GM23338 (cell line): ENCODE results near the gene SLC4A4. TPM values are rescaled to one million over a fixed set of nuclear protein-coding genes. Genes with fewer than 3 reads are reported as not detected.

Source experiments
- ATAC-seq: fragments of 200-7000 bp; cut with Tn5 transposase; 3 replicates; pipeline ENCODE4 v1.9.1; 2020
- DNase-seq: peaks from one replicate; pipeline ENCODE4 v3.0.0-alpha.2; 2015; ENCODE audit warnings: low spot score
- H2AFZ ChIP-seq: fragments of 200-600 bp; sonication (generic); 2 replicates; pipeline ENCODE4 v1.8.0; 2016; ENCODE audit warnings: antibody characterized with exemption, mild to moderate bottlenecking, moderate library complexity
- H3F3A ChIP-seq: fragments of 200-600 bp; sonication (generic); replicated peaks from 2 replicates; pipeline ENCODE4 v1.8.0; 2017; ENCODE audit warnings: antibody characterized with exemption, mixed run types, low read depth
- H3K27ac ChIP-seq: fragments of 200-600 bp; sonication (generic); 2 replicates; pipeline ENCODE4 v1.6.1; 2016; ENCODE audit warnings: low read depth
- H3K27me3 ChIP-seq: fragments of 200-600 bp; sonication (generic); 2 replicates; pipeline ENCODE4 v1.8.0; 2016; ENCODE audit warnings: mild to moderate bottlenecking, mixed run types, moderate library complexity; ENCODE audit not compliant: insufficient read depth
- H3K36me3 ChIP-seq: fragments of 200-600 bp; sonication (generic); 2 replicates; pipeline ENCODE4 v1.8.0; 2016; ENCODE audit warnings: mild to moderate bottlenecking; ENCODE audit not compliant: insufficient read depth
- H3K4me1 ChIP-seq: fragments of 200-600 bp; sonication (generic); 2 replicates; pipeline ENCODE4 v1.8.0; 2016; ENCODE audit warnings: mild to moderate bottlenecking, moderate library complexity; ENCODE audit not compliant: insufficient read depth
- H3K4me2 ChIP-seq: fragments of 200-600 bp; sonication (generic); 2 replicates; pipeline ENCODE4 v1.7.1; 2017; ENCODE audit warnings: mixed run types
- H3K4me3 ChIP-seq: fragments of 200-600 bp; sonication (generic); 2 replicates; pipeline ENCODE4 v1.6.1; 2016; ENCODE audit warnings: mixed run types
- H3K79me2 ChIP-seq: fragments of 200-600 bp; sonication (generic); replicated peaks from 2 replicates; pipeline ENCODE4 v1.8.0; 2017; ENCODE audit warnings: mild to moderate bottlenecking; ENCODE audit not compliant: insufficient read depth
- H3K9me2 ChIP-seq: fragments of 200-600 bp; sonication (generic); 2 replicates; pipeline ENCODE4 v1.8.0; 2017; ENCODE audit not compliant: insufficient read depth
- H4K20me1 ChIP-seq: fragments of 200-600 bp; sonication (generic); replicated peaks from 2 replicates; pipeline ENCODE4 v1.8.0; 2017; ENCODE audit warnings: mild to moderate bottlenecking; ENCODE audit not compliant: insufficient read depth
- H3K27ac Mint-ChIP-seq: 2 replicates; pipeline ENCODE4 v1.8.0; 2020; ENCODE audit warnings: inconsistent platforms, mild to moderate bottlenecking, moderate library complexity, mixed read lengths
- H3K27me3 Mint-ChIP-seq: 3 replicates; pipeline ENCODE4 v1.8.0; 2022; ENCODE audit warnings: low read depth, mild to moderate bottlenecking, moderate library complexity, mixed read lengths, inconsistent platforms; ENCODE audit not compliant: insufficient read depth, poor library complexity
- H3K36me3 Mint-ChIP-seq: 3 replicates; pipeline ENCODE4 v1.8.0; 2021; ENCODE audit warnings: low read depth, mild to moderate bottlenecking, inconsistent platforms, moderate library complexity, mixed read lengths
- H3K4me1 Mint-ChIP-seq: 3 replicates; pipeline ENCODE4 v1.8.0; 2020; ENCODE audit warnings: mild to moderate bottlenecking, inconsistent platforms, mixed read lengths
- H3K4me3 Mint-ChIP-seq: 3 replicates; pipeline ENCODE4 v1.8.0; 2021; ENCODE audit warnings: moderate library complexity, mild to moderate bottlenecking, inconsistent platforms, mixed read lengths
- H3K9me3 Mint-ChIP-seq: 3 replicates; pipeline ENCODE4 v1.8.0; 2020; ENCODE audit warnings: moderate library complexity, mild to moderate bottlenecking, inconsistent platforms, mixed read lengths
- CREB1 ChIP-seq: fragments of 250-450 bp; sonication (Bioruptor Pico); IDR thresholded peaks from 2 replicates; pipeline ENCODE4 v1.5.0; 2020; ENCODE audit warnings: low read depth, mild to moderate bottlenecking, moderate library complexity
- CTCF ChIP-seq, 2 experiments: fragments of 200-600 bp in 1 of 2; sonication (generic) in 1 of 2; conservative IDR thresholded peaks; 2 replicates each; pipeline versions ENCODE4 v1.5.1 to v1.6.1; 2016 to 2017; ENCODE audit warnings: antibody characterized with exemption in 2 of 2, low read depth in 2 of 2, mild to moderate bottlenecking in 2 of 2, moderate library complexity in 1 of 2
- EZH2 ChIP-seq: fragments of 200-600 bp; sonication (generic); IDR thresholded peaks from one replicate; pipeline ENCODE4 v1.8.0; 2017; ENCODE audit warnings: antibody characterized with exemption, mild to moderate bottlenecking, low read depth; ENCODE audit not compliant: unreplicated experiment
- EZH2phosphoT487 ChIP-seq: fragments of 200-600 bp; sonication (generic); IDR thresholded peaks from one replicate; pipeline ENCODE4 v1.8.1; 2018; ENCODE audit warnings: antibody characterized with exemption; ENCODE audit not compliant: unreplicated experiment
- JUNB ChIP-seq: IDR thresholded peaks from one replicate; pipeline ENCODE4 v1.6.1; 2016; ENCODE audit warnings: antibody characterized with exemption; ENCODE audit not compliant: unreplicated experiment
- POLR2AphosphoS5 ChIP-seq: IDR thresholded peaks from 2 replicates; pipeline ENCODE4 v1.6.1; 2016; ENCODE audit warnings: antibody characterized with exemption, low read depth
- ZNF331 ChIP-seq: fragments of 250-450 bp; sonication (Bioruptor Pico); IDR thresholded peaks from 2 replicates; pipeline ENCODE4 v1.5.0; 2020; ENCODE audit warnings: low read depth, mild to moderate bottlenecking, moderate library complexity
- polyA plus RNA-seq: library from polyadenylated mRNA; unstranded; fragments of >200 nt; fragmentation: Nextera tagmentation; extraction: Ambion mirVana; gene quantifications from 2 replicates; pipeline ENCODE4 v1.2.1, GENCODE V29; 2016
- total RNA-seq: library from RNA; depleted of rRNA; stranded (reverse); fragments of >200 nt; shearing (Covaris generic); gene quantifications from 2 replicates; pipeline ENCODE4 v1.2.3, GENCODE V29; 2014
- TF ChIP-seq, protein P1 (sequence below): fragments of 250-450 bp; sonication (Bioruptor Pico); IDR thresholded peaks from 2 replicates; pipeline ENCODE4 v1.5.0; 2020; ENCODE audit warnings: mild to moderate bottlenecking, moderate library complexity
- TF ChIP-seq, protein P2 (sequence below): IDR thresholded peaks from 2 replicates; pipeline ENCODE4 v1.6.1; 2016; ENCODE audit warnings: antibody characterized with exemption

The SLC4A4 gene
- total and polyA plus RNA-seq, 2 experiments from 2014 or later = 1.0 to 1.5 TPM

DNA sequence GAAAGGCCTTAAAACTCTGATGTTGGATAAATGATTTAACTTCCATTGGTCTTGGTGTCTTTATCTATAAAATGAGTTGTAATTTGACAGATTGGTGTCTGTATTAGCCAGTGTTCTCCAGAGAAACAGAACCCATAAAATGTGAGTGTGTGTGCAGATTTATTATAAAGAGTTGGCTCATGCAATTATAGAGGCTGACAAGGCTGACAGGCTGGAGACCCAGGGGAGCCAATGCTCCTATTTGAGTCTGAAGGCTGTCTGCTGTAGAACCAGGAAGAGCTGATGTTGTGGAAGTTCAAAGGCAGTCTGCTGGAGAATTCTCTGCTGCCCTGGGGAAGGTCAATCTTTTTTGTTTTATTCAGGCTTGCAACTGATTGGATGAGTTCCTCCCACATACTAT, 131.7 kb downstream of the SLC4A4 start (continued):
- TF ChIP-seq, protein P1, sequence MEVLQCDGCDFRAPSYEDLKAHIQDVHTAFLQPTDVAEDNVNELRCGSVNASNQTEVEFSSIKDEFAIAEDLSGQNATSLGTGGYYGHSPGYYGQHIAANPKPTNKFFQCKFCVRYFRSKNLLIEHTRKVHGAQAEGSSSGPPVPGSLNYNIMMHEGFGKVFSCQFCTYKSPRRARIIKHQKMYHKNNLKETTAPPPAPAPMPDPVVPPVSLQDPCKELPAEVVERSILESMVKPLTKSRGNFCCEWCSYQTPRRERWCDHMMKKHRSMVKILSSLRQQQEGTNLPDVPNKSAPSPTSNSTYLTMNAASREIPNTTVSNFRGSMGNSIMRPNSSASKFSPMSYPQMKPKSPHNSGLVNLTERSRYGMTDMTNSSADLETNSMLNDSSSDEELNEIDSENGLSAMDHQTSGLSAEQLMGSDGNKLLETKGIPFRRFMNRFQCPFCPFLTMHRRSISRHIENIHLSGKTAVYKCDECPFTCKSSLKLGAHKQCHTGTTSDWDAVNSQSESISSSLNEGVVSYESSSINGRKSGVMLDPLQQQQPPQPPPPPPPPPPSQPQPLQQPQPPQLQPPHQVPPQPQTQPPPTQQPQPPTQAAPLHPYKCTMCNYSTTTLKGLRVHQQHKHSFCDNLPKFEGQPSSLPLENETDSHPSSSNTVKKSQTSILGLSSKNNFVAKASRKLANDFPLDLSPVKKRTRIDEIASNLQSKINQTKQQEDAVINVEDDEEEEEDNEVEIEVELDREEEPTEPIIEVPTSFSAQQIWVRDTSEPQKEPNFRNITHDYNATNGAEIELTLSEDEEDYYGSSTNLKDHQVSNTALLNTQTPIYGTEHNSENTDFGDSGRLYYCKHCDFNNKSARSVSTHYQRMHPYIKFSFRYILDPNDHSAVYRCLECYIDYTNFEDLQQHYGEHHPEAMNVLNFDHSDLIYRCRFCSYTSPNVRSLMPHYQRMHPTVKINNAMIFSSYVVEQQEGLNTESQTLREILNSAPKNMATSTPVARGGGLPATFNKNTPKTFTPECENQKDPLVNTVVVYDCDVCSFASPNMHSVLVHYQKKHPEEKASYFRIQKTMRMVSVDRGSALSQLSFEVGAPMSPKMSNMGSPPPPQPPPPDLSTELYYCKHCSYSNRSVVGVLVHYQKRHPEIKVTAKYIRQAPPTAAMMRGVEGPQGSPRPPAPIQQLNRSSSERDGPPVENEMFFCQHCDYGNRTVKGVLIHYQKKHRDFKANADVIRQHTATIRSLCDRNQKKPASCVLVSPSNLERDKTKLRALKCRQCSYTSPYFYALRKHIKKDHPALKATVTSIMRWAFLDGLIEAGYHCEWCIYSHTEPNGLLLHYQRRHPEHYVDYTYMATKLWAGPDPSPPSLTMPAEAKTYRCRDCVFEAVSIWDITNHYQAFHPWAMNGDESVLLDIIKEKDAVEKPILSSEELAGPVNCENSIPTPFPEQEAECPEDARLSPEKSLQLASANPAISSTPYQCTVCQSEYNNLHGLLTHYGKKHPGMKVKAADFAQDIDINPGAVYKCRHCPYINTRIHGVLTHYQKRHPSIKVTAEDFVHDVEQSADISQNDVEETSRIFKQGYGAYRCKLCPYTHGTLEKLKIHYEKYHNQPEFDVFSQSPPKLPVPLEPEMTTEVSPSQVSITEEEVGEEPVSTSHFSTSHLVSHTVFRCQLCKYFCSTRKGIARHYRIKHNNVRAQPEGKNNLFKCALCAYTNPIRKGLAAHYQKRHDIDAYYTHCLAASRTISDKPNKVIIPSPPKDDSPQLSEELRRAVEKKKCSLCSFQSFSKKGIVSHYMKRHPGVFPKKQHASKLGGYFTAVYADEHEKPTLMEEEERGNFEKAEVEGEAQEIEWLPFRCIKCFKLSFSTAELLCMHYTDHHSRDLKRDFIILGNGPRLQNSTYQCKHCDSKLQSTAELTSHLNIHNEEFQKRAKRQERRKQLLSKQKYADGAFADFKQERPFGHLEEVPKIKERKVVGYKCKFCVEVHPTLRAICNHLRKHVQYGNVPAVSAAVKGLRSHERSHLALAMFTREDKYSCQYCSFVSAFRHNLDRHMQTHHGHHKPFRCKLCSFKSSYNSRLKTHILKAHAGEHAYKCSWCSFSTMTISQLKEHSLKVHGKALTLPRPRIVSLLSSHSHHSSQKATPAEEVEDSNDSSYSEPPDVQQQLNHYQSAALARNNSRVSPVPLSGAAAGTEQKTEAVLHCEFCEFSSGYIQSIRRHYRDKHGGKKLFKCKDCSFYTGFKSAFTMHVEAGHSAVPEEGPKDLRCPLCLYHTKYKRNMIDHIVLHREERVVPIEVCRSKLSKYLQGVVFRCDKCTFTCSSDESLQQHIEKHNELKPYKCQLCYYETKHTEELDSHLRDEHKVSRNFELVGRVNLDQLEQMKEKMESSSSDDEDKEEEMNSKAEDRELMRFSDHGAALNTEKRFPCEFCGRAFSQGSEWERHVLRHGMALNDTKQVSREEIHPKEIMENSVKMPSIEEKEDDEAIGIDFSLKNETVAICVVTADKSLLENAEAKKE (CRISPR knock-in tag) = no peak
- no peak for TF ChIP-seq POLR2AphosphoS5
- TF ChIP-seq, protein P2, sequence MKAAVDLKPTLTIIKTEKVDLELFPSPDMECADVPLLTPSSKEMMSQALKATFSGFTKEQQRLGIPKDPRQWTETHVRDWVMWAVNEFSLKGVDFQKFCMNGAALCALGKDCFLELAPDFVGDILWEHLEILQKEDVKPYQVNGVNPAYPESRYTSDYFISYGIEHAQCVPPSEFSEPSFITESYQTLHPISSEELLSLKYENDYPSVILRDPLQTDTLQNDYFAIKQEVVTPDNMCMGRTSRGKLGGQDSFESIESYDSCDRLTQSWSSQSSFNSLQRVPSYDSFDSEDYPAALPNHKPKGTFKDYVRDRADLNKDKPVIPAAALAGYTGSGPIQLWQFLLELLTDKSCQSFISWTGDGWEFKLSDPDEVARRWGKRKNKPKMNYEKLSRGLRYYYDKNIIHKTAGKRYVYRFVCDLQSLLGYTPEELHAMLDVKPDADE = no peak

- no peak overlapping the region for H2AFZ ChIP-seq
- H3F3A ChIP-seq = no peaks in the 10 kb centered on the region
- ATAC-seq = no peak
These were observed 134.1 kb downstream of the SLC4A4 start for GRCh38 chr4:71472946-71473345.

More at GRCh38 chr4:71472946-71473345, 134.1 kb downstream of the SLC4A4 start:
- no peaks in the 10 kb centered on the region for H3K79me2 ChIP-seq
- no peaks in the 10 kb centered on the region for H3K36me3 ChIP-seq
- H3K4me1 ChIP-seq = no peaks in the 10 kb centered on the region
- Mint-ChIP-seq H3K4me3 (no peak overlapping the region), H3K27ac (no peak overlapping the region), H3K27me3 (no peaks in the 10 kb centered on the region), H3K9me3 (no peaks in the 10 kb centered on the region), H3K36me3 (no peaks in the 10 kb centered on the region), H3K4me1 (no peaks in the 10 kb centered on the region)
- no peaks in the 10 kb centered on the region for H4K20me1 ChIP-seq
- H3K4me3 ChIP-seq = no peak overlapping the region
- TF ChIP-seq JUNB (no peak), CTCF (conservative IDR thresholded peaks at IDR 0.05; ENCODE audit: low read depth in 2 of 2) (no peak), POLR2AphosphoS5 (no peak), ZNF331 (CRISPR knock-in tag) (no peak), EZH2 (no peak), EZH2phosphoT487 (no peak), CREB1 (no peak)
- no peaks in the 10 kb centered on the region for H3K27me3 ChIP-seq
- no peak overlapping the region for H3K27ac ChIP-seq
- no peaks in the 10 kb centered on the region for H3K9me2 ChIP-seq
- DNase-seq = no peak
- no peak overlapping the region for H3K4me2 ChIP-seq
